DOHH2 (cell line): ENCODE data around the gene FEV.
"Not testable (repeated sequence)": the region's sequence is repeated elsewhere in the genome, so short reads cannot be mapped to it uniquely, and the experiment has no call there.

Experiments used
- H3F3A ChIP-seq: fragments of 200-600 bp; sonication (generic), shearing (Covaris generic); 2 replicates; pipeline ENCODE4 v1.6.0; 2016; ENCODE audit warnings: antibody characterized with exemption, mild to moderate bottlenecking; ENCODE audit not compliant: control insufficient read depth, insufficient read depth
- H3K27ac ChIP-seq: fragments of 200-600 bp; sonication (generic); 2 replicates; pipeline ENCODE4 v1.5.1; 2014; ENCODE audit warnings: low read depth, mild to moderate bottlenecking, low read length, moderate library complexity
- H3K27me3 ChIP-seq: fragments of 200-600 bp; sonication (generic); 2 replicates; pipeline ENCODE4 v1.6.1; 2014; ENCODE audit warnings: mild to moderate bottlenecking, low read length, mixed read lengths; ENCODE audit not compliant: control insufficient read depth
- H3K36me3 ChIP-seq: fragments of 200-600 bp; sonication (generic); 2 replicates; pipeline ENCODE4 v1.6.1; 2014; ENCODE audit warnings: mild to moderate bottlenecking, low read length, moderate library complexity, mixed read lengths; ENCODE audit not compliant: control insufficient read depth
- H3K4me1 ChIP-seq: fragments of 200-600 bp; sonication (generic); 2 replicates; pipeline ENCODE4 v1.6.1; 2014; ENCODE audit warnings: mild to moderate bottlenecking, low read length, mixed read lengths; ENCODE audit not compliant: control insufficient read depth
- H3K4me2 ChIP-seq: fragments of 200-600 bp; sonication (generic); 2 replicates; pipeline ENCODE4 v1.6.0; 2014; ENCODE audit warnings: mild to moderate bottlenecking, low read length, moderate library complexity
- H3K4me3 ChIP-seq: fragments of 200-600 bp; sonication (generic); 2 replicates; pipeline ENCODE4 v1.5.1; 2014; ENCODE audit warnings: mild to moderate bottlenecking, low read length, mixed read lengths
- H3K79me2 ChIP-seq: fragments of 200-600 bp; sonication (generic); 2 replicates; pipeline ENCODE4 v1.6.1; 2014; ENCODE audit warnings: mild to moderate bottlenecking, low read length, mixed read lengths; ENCODE audit not compliant: control insufficient read depth
- H3K9me2 ChIP-seq: fragments of 200-600 bp; sonication (generic); replicated peaks from 2 replicates; pipeline ENCODE4 v1.6.1; 2014; ENCODE audit warnings: mild to moderate bottlenecking, low read length, mixed read lengths; ENCODE audit not compliant: control insufficient read depth
- H3K9me3 ChIP-seq: fragments of 200-600 bp; sonication (generic); 2 replicates; pipeline ENCODE4 v1.6.1; 2014; ENCODE audit warnings: antibody characterized with exemption, low read length, mixed read lengths; ENCODE audit not compliant: control insufficient read depth, insufficient read depth
- H4K20me1 ChIP-seq: fragments of 200-600 bp; sonication (generic); 2 replicates; pipeline ENCODE4 v1.6.0; 2014; ENCODE audit warnings: low read depth, mild to moderate bottlenecking, antibody characterized with exemption, low read length, moderate library complexity; ENCODE audit not compliant: control insufficient read depth, insufficient read depth
- EZH2phosphoT487 ChIP-seq: fragments of 200-600 bp; sonication (generic); IDR thresholded peaks from 2 replicates; pipeline ENCODE4 v1.6.1; 2017; ENCODE audit warnings: borderline replicate concordance, mild to moderate bottlenecking, antibody characterized with exemption, low read length, moderate library complexity, mixed read lengths
- TF ChIP-seq, protein P1 (sequence below): fragments of 200-600 bp; sonication (generic); IDR thresholded peaks from one replicate; pipeline ENCODE4 v1.5.1; 2014; ENCODE audit warnings: antibody characterized with exemption, mild to moderate bottlenecking, low read depth, low read length; ENCODE audit not compliant: poor library complexity, severe bottlenecking

Gene FEV

DNA sequence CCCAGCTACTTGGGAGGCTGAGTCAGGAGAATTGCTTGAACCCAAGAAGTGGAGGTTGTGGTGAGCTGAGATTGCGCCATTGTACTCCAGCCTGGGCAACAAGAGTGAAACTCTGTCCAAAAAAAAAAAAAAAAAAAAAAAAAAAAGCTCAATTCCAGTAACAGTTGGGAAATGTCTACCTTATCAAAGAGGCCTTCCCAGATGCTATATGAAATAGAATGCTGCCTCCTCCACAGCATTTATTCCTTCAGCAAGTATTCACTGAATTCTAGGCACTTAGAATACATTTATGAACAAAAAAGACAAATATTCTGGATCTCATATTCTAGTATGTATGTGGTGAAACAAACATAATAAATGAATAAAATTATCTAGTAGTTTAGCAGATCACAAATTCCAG lies 38.4 kb downstream of the FEV start:
- Histone ChIP-seq H3K27me3 (peaks cover 30% of the 10 kb centered on the region), H3F3A (no peaks in the 10 kb centered on the region), H3K4me2 (no peak overlapping the region), H3K4me3 (no peak overlapping the region), H3K9me3 (no peaks in the 10 kb centered on the region), H3K4me1 (no peaks in the 10 kb centered on the region), H3K27ac (no peak overlapping the region), H4K20me1 (no peaks in the 10 kb centered on the region), H3K9me2 (no peaks in the 10 kb centered on the region), H3K79me2 (no peaks in the 10 kb centered on the region), H3K36me3 (no peaks in the 10 kb centered on the region)
- no peak for TF ChIP-seq EZH2phosphoT487
- TF ChIP-seq, protein P1, sequence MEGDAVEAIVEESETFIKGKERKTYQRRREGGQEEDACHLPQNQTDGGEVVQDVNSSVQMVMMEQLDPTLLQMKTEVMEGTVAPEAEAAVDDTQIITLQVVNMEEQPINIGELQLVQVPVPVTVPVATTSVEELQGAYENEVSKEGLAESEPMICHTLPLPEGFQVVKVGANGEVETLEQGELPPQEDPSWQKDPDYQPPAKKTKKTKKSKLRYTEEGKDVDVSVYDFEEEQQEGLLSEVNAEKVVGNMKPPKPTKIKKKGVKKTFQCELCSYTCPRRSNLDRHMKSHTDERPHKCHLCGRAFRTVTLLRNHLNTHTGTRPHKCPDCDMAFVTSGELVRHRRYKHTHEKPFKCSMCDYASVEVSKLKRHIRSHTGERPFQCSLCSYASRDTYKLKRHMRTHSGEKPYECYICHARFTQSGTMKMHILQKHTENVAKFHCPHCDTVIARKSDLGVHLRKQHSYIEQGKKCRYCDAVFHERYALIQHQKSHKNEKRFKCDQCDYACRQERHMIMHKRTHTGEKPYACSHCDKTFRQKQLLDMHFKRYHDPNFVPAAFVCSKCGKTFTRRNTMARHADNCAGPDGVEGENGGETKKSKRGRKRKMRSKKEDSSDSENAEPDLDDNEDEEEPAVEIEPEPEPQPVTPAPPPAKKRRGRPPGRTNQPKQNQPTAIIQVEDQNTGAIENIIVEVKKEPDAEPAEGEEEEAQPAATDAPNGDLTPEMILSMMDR, result no peak

DNA sequence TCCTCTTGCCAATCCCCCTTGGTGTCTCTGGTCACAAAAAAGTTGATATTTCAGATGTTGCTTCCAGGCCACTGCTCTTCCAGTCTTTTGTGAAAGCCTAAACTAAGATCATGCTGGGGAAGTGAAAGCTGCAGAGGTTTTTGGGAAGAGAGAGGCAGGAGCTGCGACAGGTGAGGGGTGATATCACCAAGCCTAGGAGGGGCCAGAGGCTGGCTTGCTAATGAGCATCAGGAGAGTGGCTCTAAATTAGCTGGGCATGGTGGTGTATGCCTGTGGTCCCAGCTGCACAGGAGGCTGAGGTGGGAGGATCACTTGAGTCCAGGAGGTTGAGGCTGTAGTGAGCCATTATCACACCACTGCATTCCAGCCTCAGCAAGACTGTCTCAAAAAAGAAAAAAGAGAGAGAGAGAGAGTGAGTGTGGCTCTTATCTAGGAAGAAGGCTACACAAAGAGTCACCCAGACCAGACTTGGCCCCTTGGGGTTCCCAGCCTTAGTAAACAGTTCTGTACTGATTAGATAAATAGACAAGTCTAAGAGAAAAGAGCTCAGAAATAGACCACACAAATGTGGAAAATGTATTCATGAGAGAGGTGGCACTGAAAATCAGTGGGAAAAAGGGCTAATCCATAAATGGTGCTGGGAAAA lies 40.1 kb downstream of the FEV start:
- no peak overlapping the region for H3K4me2 ChIP-seq
- H3K4me3 ChIP-seq, result no peak overlapping the region
- H3K4me1 ChIP-seq, result no peaks in the 10 kb centered on the region
- no peaks in the 10 kb centered on the region for H4K20me1 ChIP-seq
- H3K79me2 ChIP-seq, result no peaks in the 10 kb centered on the region
- TF ChIP-seq, protein P1, result no peak
- no peak for TF ChIP-seq EZH2phosphoT487
- H3K9me2 ChIP-seq, result no peaks in the 10 kb centered on the region
- no peaks in the 10 kb centered on the region for H3K9me3 ChIP-seq
- H3F3A ChIP-seq, result no peaks in the 10 kb centered on the region
- peaks cover 27% of the 10 kb centered on the region for H3K27me3 ChIP-seq
- no peak overlapping the region for H3K27ac ChIP-seq
- no peaks in the 10 kb centered on the region for H3K36me3 ChIP-seq

DNA sequence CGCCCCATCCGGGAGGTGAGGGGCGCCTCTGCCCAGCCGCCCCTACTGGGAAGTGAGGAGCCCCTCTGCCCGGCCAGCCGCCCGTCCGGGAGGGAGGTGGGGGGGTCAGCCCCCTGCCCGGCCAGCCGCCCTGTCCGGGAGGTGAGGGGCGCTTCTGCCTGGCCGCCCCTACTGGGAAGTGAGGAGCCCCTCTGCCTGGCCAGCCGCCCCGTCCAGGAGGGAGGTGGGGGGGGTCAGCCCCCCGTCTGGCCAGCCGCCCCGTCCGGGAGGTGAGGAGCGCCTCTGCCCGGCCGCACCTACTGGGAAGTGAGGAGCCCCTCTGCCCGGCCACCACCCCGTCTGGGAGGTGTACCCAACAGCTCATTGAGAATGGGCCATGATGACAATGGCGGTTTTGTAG lies 53.2 kb downstream of the FEV start:
- not testable (repeated sequence) for H3K27ac ChIP-seq, H3K4me2 ChIP-seq, H3K27me3 ChIP-seq, H3K4me1 ChIP-seq, H3K9me2 ChIP-seq, H3F3A ChIP-seq, H3K36me3 ChIP-seq, H3K9me3 ChIP-seq, H4K20me1 ChIP-seq, H3K4me3 ChIP-seq, H3K79me2 ChIP-seq
